ENCODE measurements around the gene RTN4RL1.

Gene RTN4RL1

GRCh38 chr17:1888741-1889140, 136.4 kb downstream of the RTN4RL1 start:
- no peak for FAIRE-seq
